Suprapubic skin (tissue), 3 donors: ENCODE results near the gene GABRA5.

Experiments used
- EP300 ChIP-seq: sonication (generic); formaldehyde crosslinking; IDR thresholded peaks from one replicate; pipeline ENCODE4 v1.6.1; 2017; ENCODE audit warnings: antibody characterized with exemption
- POLR2A ChIP-seq, 2 donors: fragments of 450-650 bp; IDR thresholded peaks; one replicate each; pipeline ENCODE4 v1.6.1; 2017; ENCODE audit warnings: antibody characterized with exemption in 2 of 2, mild to moderate bottlenecking in 2 of 2, moderate library complexity in 2 of 2
- TF ChIP-seq, protein P1 (sequence below), 2 donors: fragments of 200-600 bp in 1 of 2; fragments of 450-650 bp in 1 of 2; sonication (generic) in 1 of 2; IDR thresholded peaks; one replicate each; pipeline ENCODE4 v1.5.1; 2016 to 2019; ENCODE audit warnings: antibody characterized with exemption in 2 of 2, mild to moderate bottlenecking in 1 of 2, moderate library complexity in 1 of 2

DNA sequence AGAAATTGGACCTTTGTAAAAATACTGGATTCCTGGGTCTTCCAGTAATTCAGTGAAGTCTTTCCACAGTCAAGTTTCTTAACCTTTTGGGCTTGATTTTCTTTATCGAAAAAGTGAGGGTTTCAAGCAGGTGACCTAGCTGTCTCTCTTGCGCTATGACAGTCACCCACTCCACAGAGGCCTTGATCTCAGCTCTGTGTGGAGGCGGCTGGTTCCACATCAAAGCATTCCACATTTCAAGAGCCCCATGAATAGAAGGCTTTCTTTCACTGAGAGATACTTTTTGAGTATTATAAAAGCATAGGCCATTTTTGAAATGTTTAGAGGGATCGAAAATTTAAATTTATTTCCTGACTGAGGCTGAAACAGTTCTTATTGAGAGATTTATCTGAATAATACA lies 43.9 kb downstream of the GABRA5 start:
- TF ChIP-seq, protein P1, sequence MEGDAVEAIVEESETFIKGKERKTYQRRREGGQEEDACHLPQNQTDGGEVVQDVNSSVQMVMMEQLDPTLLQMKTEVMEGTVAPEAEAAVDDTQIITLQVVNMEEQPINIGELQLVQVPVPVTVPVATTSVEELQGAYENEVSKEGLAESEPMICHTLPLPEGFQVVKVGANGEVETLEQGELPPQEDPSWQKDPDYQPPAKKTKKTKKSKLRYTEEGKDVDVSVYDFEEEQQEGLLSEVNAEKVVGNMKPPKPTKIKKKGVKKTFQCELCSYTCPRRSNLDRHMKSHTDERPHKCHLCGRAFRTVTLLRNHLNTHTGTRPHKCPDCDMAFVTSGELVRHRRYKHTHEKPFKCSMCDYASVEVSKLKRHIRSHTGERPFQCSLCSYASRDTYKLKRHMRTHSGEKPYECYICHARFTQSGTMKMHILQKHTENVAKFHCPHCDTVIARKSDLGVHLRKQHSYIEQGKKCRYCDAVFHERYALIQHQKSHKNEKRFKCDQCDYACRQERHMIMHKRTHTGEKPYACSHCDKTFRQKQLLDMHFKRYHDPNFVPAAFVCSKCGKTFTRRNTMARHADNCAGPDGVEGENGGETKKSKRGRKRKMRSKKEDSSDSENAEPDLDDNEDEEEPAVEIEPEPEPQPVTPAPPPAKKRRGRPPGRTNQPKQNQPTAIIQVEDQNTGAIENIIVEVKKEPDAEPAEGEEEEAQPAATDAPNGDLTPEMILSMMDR (IDR thresholded peaks at IDR 0.05) = no peak
- TF ChIP-seq EP300 (no peak), POLR2A (IDR thresholded peaks at IDR 0.05) (no peak)
